Thymus (tissue), 11 donors: Measurements from ENCODE around the gene TSHZ2. TPM values are rescaled to one million over a fixed set of nuclear protein-coding genes. Genes with fewer than 3 reads are reported as not detected.

Experiments used
- DNase-seq, 9 donors: peaks; one replicate each; pipeline ENCODE4 v3.0.0-alpha.2; 2013; ENCODE audit warnings: low spot score in 9 of 9, low read depth in 6 of 9, missing footprints in 1 of 9
- H3K27ac ChIP-seq, 2 donors: one replicate each; pipeline ENCODE4 v1.5.1; 2013; ENCODE audit warnings: control low read depth in 1 of 2, low read depth in 1 of 2, low read length in 1 of 2, mild to moderate bottlenecking in 1 of 2, moderate library complexity in 1 of 2
- H3K27me3 ChIP-seq, 2 donors: one replicate each; pipeline ENCODE4 v1.5.1; 2013; ENCODE audit warnings: low read length in 1 of 2; ENCODE audit not compliant: control insufficient read depth in 2 of 2, insufficient read depth in 1 of 2
- H3K36me3 ChIP-seq, 2 donors: one replicate each; pipeline ENCODE4 v1.5.1; 2013; ENCODE audit warnings: low read length in 1 of 2, mild to moderate bottlenecking in 1 of 2, moderate library complexity in 1 of 2; ENCODE audit not compliant: control insufficient read depth in 2 of 2, insufficient read depth in 2 of 2
- H3K4me1 ChIP-seq, 2 donors: one replicate each; pipeline ENCODE4 v1.5.1; 2013; ENCODE audit warnings: low read length in 2 of 2; ENCODE audit not compliant: control insufficient read depth in 2 of 2, insufficient read depth in 2 of 2
- H3K4me3 ChIP-seq, 2 donors: one replicate each; pipeline ENCODE4 v1.5.1; 2013; ENCODE audit warnings: low read length in 2 of 2, control low read depth in 1 of 2, mild to moderate bottlenecking in 1 of 2
- H3K9me3 ChIP-seq, 2 donors: one replicate each; pipeline ENCODE4 v1.5.1; 2013; ENCODE audit warnings: low read length in 1 of 2, mild to moderate bottlenecking in 1 of 2; ENCODE audit not compliant: control insufficient read depth in 2 of 2, insufficient read depth in 1 of 2
- WGBS: extraction: QIAGEN DNeasy Blood & Tissue Kit; methylation state at CpG from one replicate; pipeline ENCODE4 v1.1.7; 2013; 5-methylcytosine and 5-hydroxymethylcytosine counted together
- polyA plus RNA-seq: library from polyadenylated mRNA; stranded (reverse); fragments of 200-250 nt; gene quantifications from one replicate; pipeline ENCODE4 v1.2.3, GENCODE V29; 2013
- total RNA-seq: library from RNA; stranded (reverse); fragments of 120-200 nt; gene quantifications from one replicate; pipeline ENCODE4 v1.2.4, GENCODE V29; 2013
- donor health status: healthy.

TSHZ2 gene
- total and polyA plus RNA-seq, 2 donors = 1.4 to 2.4 TPM

DNA sequence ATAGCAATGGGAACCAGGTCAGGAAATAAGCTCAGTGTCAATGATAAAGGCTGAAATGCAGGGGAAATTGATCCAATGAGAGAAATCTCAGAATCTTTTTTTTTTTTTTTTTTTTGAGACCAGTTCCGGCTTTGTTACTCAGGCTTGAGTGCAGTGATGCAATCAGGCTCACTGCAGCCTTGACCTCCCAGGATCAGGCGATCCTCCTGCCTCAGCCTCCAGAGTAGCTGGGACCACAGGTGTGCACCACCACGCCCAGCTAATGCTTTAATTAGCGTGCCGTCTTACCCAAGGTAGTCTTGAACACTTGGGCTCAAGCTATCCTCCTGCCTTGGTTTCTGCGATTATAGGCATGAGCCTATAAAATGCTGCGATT, 325.0 kb downstream of the TSHZ2 start:
- 96% methylated on average over 7 of the region's 7 CpGs for WGBS
- H3K36me3 ChIP-seq = no peaks in the 10 kb centered on the region
- no peaks in the 10 kb centered on the region for H3K9me3 ChIP-seq
- no peaks in the 10 kb centered on the region for H3K27me3 ChIP-seq
- H3K4me1 ChIP-seq = no peaks in the 10 kb centered on the region
- no peak overlapping the region for H3K27ac ChIP-seq
- DNase-seq = no peak
- H3K4me3 ChIP-seq = no peak overlapping the region

DNA sequence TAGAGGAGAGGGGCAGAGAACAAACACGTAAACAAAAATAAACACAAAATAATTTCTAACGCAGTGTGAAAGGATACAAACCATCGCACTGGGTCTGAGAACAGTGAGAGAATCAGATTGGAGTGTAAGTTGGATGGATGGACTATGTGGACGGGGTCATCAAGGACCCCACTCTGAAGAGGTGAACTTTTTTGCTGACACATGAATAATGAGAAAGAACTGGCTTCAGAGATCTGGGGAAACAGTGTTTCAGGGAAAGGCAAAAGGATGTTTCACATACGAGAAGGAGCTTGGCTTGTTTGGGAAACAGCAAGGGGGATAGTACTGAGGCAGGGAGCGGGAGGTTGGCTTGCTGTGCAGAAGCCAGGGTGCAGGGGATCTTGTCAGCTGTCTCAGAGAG, 326.1 kb downstream of the TSHZ2 start:
- Histone ChIP-seq H3K27ac (no peak overlapping the region), H3K9me3 (no peaks in the 10 kb centered on the region), H3K4me1 (no peaks in the 10 kb centered on the region), H3K27me3 (no peaks in the 10 kb centered on the region), H3K4me3 (no peak overlapping the region), H3K36me3 (no peaks in the 10 kb centered on the region)
- no peak for DNase-seq
- WGBS = 95% methylated on average over 6 of the region's 6 CpGs

DNA sequence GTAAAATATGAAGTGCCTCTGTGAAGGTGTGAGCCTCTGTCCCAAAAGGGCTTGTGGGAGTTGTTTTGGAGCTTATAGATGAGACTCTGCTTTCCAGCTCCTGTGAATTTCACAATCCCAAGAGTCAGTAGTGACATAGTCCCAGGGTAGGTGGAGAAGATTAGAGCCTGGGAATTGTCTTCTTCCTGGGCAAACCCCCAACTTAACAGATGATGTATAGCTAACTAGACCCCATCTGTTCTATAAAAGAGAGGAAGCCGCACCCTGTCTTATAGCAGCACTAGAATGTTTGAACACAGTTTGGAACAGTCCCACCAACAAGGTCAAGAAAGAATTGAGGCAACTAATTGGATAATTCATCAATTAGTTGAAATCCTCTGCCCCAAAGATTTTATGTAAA, 326.8 kb downstream of the TSHZ2 start:
- Histone ChIP-seq H3K27ac (no peak overlapping the region), H3K4me1 (no peaks in the 10 kb centered on the region), H3K9me3 (no peaks in the 10 kb centered on the region), H3K4me3 (no peak overlapping the region), H3K36me3 (no peaks in the 10 kb centered on the region), H3K27me3 (no peaks in the 10 kb centered on the region)
- DNase-seq = no peak
- 95% methylated on average over 1 of the region's 1 CpG for WGBS

DNA sequence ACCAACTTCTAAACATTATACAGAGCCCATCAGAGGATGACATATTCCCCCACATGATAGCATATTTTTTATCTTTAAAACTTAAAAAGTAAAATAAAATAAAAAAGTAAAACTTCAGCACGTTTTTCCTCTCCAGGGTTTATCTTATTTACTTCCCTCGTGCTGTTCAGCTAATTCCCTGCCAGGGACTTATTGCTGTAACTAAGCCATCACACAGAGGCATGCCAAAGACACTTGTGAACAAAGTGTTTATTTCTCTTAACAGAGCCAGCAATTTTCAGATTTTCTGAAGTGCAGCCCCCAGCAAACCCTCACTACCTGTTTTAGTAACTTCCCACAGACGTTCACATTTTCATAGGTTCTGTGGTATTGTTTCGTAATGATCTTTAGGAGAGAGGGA, 327.7 kb downstream of the TSHZ2 start:
- Histone ChIP-seq H3K27me3 (no peaks in the 10 kb centered on the region), H3K4me3 (no peak overlapping the region), H3K27ac (no peak overlapping the region), H3K4me1 (no peaks in the 10 kb centered on the region), H3K36me3 (no peaks in the 10 kb centered on the region), H3K9me3 (no peaks in the 10 kb centered on the region)
- WGBS = 71% methylated on average over 4 of the region's 4 CpGs
- DNase-seq = no peak

DNA sequence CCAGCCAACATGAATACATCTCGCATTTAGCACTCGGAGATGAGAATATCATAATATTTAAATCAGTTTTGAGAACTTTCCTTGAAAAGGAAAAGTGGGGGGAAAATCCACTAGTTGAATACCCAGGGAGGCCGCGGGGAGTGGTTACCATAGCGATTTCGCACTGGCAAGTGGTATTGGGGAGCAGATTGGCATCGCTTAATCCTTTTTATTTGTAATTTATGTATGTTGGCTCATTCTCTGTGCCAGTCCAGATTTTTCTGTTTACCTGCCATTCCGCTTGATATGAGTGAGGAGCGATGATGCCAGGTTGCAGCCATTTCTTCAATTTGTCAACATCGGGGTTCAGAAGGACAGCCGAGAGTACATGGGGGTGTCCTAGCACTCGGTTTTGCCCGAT, 329.7 kb downstream of the TSHZ2 start:
- DNase-seq = no peak
- 97% methylated on average over 13 of the region's 13 CpGs for WGBS
- H3K9me3 ChIP-seq = no peaks in the 10 kb centered on the region
- no peak overlapping the region for H3K4me3 ChIP-seq
- H3K27me3 ChIP-seq = peaks cover 0 to 4% of the 10 kb centered on the region in 2 donors
- H3K36me3 ChIP-seq = no peaks in the 10 kb centered on the region
- H3K4me1 ChIP-seq = no peaks in the 10 kb centered on the region
- H3K27ac ChIP-seq = no peak overlapping the region

DNA sequence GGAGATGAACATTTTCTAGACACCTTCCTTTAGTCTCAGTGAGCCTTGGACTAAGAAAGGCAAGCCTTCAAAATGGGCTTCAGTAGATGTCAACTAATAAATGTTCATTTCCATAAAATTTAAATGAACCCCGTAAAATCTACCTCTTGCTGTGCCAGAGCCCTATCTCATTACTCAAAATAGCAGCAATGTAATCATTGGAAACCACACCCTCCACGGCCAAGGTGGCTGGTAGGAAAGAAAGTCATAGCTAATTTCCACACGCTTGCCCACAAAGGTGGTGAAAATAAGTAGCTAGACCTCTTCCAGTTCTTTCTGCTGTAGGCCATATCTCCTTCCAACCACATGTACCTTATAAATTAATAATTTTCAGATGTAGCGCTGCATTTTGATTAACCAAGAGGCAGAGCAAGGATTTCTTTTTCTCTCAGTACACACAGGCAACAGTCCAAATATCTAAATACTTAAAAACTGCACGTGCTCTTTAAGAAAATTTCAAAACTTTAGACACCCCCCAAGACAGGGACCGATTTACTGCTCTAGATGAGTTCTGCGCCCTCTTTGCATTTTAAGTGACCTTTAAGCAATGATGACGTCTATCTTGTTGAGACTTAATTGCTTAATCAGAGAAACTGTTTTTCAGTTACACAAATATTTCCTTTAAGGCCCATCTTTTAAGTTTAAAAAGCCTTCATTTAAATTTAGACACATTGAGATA, 330.7 kb downstream of the TSHZ2 start:
- H3K4me1 ChIP-seq = no peaks in the 10 kb centered on the region
- 92% methylated on average over 8 of the region's 8 CpGs for WGBS
- DNase-seq = no peak
- no peaks in the 10 kb centered on the region for H3K36me3 ChIP-seq
- H3K9me3 ChIP-seq = no peaks in the 10 kb centered on the region
- H3K4me3 ChIP-seq = no peak overlapping the region
- H3K27ac ChIP-seq = no peak overlapping the region
- peaks cover 0 to 4% of the 10 kb centered on the region in 2 donors for H3K27me3 ChIP-seq

DNA sequence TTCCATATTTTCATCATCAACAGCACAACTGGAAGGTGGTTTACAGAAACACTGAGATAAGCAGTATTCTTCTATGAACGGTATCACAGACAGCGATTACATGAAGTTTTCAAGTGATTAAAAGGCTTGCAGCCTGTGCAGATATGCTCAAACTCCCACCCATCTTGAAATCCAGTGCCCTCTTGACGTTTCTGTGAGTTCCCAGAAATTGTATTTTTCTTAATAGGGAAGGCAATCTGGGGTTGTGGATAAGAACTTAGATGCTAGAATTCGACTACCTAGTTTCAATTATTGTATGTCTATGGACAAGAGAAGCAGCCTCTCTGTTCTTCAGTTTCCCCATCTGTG, 331.2 kb downstream of the TSHZ2 start:
- peaks cover 0 to 4% of the 10 kb centered on the region in 2 donors for H3K27me3 ChIP-seq

DNA sequence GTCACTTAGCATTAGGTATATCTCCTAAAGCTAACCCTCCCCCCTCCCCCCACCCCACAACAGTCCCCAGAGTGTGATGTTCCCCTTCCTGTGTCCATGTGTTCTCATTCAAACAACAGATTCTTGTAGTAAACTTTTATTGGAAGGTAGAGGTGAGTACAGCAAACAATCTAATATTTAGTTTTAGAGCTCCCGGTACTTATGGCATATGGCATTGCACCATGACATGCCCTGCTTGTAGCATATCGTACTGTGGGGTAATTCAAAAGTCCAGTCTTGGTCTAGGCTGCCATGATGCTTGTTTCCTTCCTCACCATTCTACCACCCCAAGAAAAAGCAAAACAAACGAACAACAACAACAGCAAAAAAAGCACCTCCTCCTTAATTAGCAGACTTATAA, 332.0 kb downstream of the TSHZ2 start:
- H3K27me3 ChIP-seq = peaks cover 0 to 6% of the 10 kb centered on the region in 2 donors
- DNase-seq = no peak
- H3K4me3 ChIP-seq = no peak overlapping the region
- H3K36me3 ChIP-seq = no peaks in the 10 kb centered on the region
- no peaks in the 10 kb centered on the region for H3K9me3 ChIP-seq
- no peaks in the 10 kb centered on the region for H3K4me1 ChIP-seq
- WGBS = 94% methylated on average over 3 of the region's 3 CpGs
- no peak overlapping the region for H3K27ac ChIP-seq

More for the DNA sequence above, 331.2 kb downstream of the TSHZ2 start:
- WGBS = 80% methylated on average over 4 of the region's 4 CpGs
- H3K4me1 ChIP-seq = no peaks in the 10 kb centered on the region
- no peak overlapping the region for H3K27ac ChIP-seq
- no peak for DNase-seq
- no peaks in the 10 kb centered on the region for H3K9me3 ChIP-seq
- no peaks in the 10 kb centered on the region for H3K36me3 ChIP-seq
- H3K4me3 ChIP-seq = no peak overlapping the region

DNA sequence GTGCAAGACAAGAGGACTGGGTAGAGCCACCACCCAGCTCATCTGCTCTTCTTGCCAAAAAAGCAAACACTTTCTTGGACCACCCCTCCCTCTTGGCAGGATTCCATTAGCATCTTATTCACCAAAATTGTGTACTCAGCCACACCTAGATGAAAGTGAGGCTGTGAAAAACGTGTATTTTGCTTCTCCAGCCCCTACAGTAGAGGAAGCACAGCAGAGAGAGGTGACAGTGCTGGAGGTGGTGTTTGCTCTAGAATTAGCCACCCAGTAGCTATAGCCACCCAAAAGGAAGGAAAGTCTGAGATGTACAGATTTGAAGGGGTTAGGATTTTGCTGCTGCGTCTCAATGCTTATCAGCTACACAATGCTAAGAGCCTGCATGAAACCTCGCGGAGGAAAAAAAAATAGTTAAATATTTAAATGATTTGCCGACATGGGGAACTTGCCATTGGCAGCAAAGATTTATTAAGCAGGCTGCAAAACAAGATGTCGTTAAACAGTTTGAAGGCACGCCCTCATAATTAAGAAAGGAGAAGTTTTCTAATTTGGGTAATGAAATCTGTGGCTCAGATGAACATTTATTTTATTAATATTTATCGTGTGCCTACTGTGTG, 334.1 kb downstream of the TSHZ2 start:
- 12% methylated on average over 8 of the region's 8 CpGs for WGBS
- no peak for DNase-seq
- no peaks in the 10 kb centered on the region for H3K36me3 ChIP-seq
- no peaks in the 10 kb centered on the region for H3K4me1 ChIP-seq
- H3K27me3 ChIP-seq = peaks cover 0 to 6% of the 10 kb centered on the region in 2 donors
- H3K27ac ChIP-seq = no peak overlapping the region
- no peak overlapping the region for H3K4me3 ChIP-seq
- H3K9me3 ChIP-seq = peaks cover 0 to 1% of the 10 kb centered on the region in 2 donors
